ELF-1 (cell line): ENCODE results near the gene LRP1-AS.

Source experiments
- DNase-seq: peaks from one replicate; pipeline ENCODE4 v3.0.0-alpha.2; 2016; ENCODE audit warnings: low read depth, low spot score

LRP1-AS gene

DNA sequence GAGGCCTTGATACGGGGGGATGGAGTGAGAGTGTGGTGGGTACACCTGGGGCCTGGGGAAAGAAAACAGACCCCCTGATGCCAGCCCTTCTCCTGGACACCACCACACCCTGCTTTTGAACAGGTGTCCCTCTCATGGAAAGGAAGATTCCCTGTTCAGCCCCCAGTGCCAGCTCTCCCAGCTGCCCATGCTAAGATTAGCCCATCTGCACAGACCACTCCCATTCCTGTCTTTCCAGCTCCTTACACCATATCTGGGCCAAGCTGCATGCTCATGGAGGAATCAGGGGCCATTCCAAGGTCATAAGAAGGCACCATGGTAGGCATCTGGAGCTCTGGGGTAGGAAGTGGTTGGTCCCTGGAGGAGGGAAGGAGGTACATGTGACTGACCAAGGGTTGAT lies 48.9 kb downstream of the LRP1-AS start:
- no peak for DNase-seq

DNA sequence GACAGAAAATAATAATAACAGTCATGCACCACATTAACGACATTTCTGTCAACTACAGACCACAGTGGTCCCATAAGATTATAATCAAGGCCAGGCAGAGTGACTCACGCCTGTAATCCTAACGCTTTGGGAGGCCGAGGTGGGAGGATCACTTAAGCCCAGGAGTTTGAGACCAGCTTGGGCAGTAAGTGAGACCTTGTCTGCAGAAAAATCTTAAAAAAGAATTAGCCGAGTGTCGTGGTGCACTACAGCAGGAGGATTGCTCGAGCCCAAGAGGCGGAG lies 49.9 kb downstream of the LRP1-AS start:
- DNase-seq: no peak

- no peak for DNase-seq
Measured at GRCh38 chr12:57096748-57097553, 50.5 kb downstream of the LRP1-AS start.

GRCh38 chr12:57096099-57096572 lies 51.3 kb downstream of the LRP1-AS start:
- DNase-seq: no peak

DNA sequence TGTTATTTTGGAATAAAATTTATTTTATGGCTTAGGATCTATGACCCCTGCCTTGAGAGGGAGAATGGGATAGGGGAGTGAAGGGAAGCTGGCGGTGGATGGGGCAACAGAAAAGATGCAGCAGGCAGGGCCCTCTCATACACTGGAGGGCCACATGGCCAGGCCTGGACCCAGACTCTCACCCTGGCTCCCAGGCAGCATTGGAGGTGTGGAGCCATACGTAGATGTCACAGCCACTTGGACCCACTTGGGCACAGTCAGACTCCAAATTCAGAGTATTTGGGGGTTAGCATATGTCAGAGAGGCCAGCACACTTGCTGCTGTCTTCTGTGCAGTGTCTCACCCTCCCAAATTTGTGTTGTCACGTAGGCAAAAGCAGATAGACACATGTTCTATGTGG lies 52.0 kb downstream of the LRP1-AS start:
- DNase-seq: no peak
